Effector CD4-positive, alpha-beta T cell (primary cell): ENCODE measurements around the gene UROC1.

Source experiments
- DNase-seq: peaks from one replicate; pipeline ENCODE4 v3.0.0-alpha.2; 2020

Gene UROC1

GRCh38 chr3:126529585-126530170 is 12.1 kb upstream of the UROC1 start:
- no peak for DNase-seq

GRCh38 chr3:126528800-126529541 is 11.4 kb upstream of the UROC1 start:
- DNase-seq: no peak

- no peak for DNase-seq
Observed at GRCh38 chr3:126528419-126528799, 10.8 kb upstream of the UROC1 start.

GRCh38 chr3:126527455-126528211 is 10.1 kb upstream of the UROC1 start:
- DNase-seq: no peak

GRCh38 chr3:126527006-126527405 is 9.4 kb upstream of the UROC1 start:
- DNase-seq: no peak

- DNase-seq: no peak
Observed at GRCh38 chr3:126526668-126527005, 9.1 kb upstream of the UROC1 start.

- no peak for DNase-seq
Observed at GRCh38 chr3:126525853-126526667, 8.5 kb upstream of the UROC1 start.

GRCh38 chr3:126525091-126525852 is 7.7 kb upstream of the UROC1 start:
- DNase-seq: no peak

GRCh38 chr3:126524429-126524988 is 6.9 kb upstream of the UROC1 start:
- no peak for DNase-seq

GRCh38 chr3:126523745-126524428 is 6.3 kb upstream of the UROC1 start, which contains the start of gene CHST13:
Gene CHST13, plus strand, starts transcription at chr3:126524155. Its CDS starts 178 bp downstream, at chr3:126524333.
- no peak for DNase-seq

- peak; percentile 28 for DNase-seq
Observed at GRCh38 chr3:126522363-126522788, 4.8 kb upstream of the UROC1 start.

GRCh38 chr3:126521122-126521891 is 3.7 kb upstream of the UROC1 start:
- DNase-seq: no peak

GRCh38 chr3:126519506-126520455 is 2.2 kb upstream of the UROC1 start:
- DNase-seq: no peak

GRCh38 chr3:126518779-126519177 is 1.2 kb upstream of the UROC1 start:
- DNase-seq: no peak

- DNase-seq: no peak
Observed at GRCh38 chr3:126517986-126518778, 609 bp upstream of the UROC1 start.

- DNase-seq: no peak
Observed at GRCh38 chr3:126516936-126517290, 660 bp downstream of the UROC1 start.

GRCh38 chr3:126516152-126516935 is 1.2 kb downstream of the UROC1 start:
- DNase-seq: no peak
